ENCODE measurements around the gene STXBP4.

STXBP4 gene

DNA sequence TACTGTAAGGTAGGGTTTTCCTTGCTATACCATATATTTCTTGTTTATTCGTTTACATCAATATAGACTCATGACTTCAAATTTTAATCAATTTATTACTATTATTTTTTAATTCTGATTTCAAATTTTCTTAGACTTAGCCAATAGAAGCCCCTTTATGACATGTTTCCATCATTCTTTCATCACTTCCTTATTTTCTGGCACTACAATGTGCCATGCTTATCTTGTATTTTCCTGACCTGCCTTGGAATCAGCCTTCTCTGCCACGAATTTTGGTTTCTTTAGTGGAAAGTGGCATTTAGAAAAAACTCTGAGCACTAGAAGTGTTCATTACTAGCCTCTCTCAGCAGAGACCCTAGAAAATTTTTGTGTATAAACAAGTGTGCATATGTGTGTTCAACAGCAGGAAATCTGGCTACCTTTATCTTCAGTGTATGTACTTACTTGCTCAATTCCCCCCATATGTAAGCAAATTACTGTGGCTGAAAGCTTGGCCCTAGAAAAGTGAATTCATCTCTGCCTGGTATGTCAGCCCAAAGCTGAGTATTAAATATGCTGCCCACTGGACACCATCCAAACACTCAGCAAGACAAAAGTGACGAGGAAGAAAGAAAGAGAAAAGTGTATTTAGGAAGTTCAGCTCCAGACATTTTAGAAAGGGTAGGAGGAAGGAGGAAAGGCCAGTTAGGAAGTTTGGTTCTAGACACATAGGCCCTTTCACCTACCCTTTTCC lies 4.0 kb downstream of the STXBP4 start:
- no peak for DNase-seq

DNA sequence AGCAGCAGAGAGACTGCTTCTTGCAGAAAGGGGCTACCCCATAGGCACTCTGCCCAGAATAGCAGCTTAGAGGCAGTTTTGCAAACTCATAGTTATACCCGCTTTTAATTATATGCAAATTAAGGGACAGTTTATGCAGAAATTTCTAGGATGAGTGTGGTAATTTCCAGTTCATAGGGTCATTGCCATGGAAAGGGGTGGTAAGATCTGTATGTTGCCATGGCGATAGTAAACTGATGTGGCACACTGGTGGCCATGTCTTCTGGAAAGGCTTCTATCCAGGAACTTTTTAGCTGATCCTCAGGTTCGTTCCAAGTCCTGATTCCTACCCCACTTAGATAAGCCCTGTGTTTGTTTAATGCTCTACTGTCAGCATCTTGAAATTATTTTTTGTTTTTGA lies 6.2 kb downstream of the STXBP4 start:
- no peak for DNase-seq

DNA sequence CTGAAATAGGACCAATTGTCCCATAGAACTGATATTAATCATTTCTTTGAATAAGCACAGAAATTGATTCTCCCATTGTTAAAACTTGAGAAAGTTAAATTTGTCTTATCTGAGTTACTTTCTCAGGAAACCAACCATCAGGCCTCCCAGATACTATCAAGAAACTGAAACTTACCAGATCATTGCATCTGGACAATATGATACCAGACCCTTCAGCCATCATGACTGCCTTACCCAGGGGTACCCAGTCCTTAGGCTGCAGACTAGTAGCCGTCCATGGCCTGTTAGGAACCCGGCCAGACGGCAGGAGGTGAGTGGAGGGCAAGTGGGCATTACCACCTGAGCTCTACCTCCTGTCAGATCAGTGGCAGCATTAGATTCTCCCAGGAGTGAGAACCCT lies 7.8 kb downstream of the STXBP4 start:
- DNase-seq = no peak

DNA sequence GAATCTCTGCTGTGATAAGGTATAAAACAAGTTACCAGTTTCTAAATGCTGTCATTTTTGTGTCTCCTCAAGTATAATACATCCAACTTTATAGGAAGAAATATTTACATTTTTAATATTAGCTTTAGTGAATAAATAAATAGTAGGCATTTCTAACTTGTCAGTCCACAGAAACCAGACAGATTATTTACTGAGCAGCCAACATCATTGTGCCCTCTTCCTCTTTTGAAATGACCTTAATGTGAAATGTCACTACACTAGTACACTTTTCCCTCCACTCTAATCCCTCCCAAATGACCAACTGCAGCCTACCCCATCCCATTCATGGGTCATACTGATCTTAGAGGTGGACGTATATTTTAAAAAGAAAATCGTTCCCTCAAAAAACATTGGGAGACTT lies 9.2 kb downstream of the STXBP4 start:
- no peak for DNase-seq

DNA sequence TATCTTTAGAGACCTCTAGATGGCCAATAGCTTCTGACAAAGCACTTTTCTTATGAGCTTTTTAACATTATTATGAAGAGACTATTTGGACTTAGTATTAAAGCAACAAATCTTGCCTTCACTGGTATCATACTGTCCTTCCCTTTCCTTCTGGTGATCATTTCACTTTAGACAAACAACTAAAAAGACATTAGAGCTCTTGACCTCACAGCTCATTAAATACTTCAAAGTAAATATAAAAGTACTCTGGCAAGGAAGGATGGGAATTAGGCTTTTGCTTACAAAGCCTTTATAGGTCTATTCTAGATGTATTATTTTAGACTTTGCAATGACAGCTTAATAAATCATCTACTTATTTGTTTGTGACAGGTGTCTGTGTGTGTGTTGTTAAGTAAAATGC lies 11.1 kb downstream of the STXBP4 start:
- no peak for DNase-seq

DNA sequence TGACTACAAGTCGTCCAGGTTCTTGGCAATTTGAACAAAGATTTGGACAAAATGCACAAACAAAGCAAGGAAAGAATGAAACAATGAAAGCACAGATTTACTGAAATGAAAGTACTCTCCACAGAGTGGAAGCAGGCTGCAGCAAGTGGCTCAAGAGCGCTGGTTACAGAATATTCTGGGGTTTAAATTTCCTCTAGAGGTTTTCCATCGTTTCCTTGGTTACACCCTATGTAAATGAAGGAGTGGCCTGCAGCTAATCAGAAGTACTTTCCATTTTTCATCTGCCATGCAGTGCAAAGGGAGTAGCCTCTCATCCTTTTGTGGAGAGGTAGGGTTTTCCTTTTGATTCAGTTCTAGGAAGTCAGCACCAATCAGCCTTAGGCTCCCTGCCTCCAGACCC lies 11.8 kb downstream of the STXBP4 start:
- DNase-seq = no peak

DNA sequence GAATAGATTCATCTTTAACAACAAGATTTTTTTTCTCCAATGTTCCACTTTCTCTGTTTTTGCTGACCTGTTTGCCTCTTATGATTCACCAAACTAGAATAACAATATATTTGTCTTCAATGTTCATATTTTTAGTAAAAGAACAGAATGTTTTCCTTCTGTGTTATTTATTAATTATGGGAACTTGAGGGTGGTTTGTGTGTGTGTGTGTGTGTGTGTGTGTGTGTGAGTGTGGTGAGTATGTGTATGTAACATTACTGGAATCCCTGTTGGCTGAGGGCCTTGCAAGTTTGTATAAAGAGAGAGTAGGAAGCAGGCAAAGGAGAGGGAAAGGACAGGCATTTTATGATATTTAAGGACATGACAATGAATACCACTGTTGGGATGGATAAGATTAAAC lies 13.8 kb downstream of the STXBP4 start:
- DNase-seq = no peak

DNA sequence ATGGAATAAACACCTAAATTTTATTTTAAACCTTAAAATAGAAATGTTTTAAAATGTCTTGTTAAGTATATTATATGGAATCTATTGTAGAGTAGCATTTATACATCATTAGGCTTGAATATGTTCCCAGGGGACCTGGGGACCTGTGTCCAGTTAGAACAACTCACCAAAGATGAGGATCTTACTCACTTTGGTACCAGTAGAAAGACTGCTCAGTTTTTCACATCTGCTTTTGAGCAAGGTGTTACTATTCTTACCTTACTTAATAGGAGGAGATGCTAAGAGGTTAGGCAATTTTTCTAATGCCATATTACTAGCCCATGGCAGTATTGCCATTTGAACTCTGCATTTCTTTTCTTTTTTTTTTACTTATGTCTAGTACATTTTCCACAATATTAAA lies 14.7 kb downstream of the STXBP4 start:
- DNase-seq = no peak

DNA sequence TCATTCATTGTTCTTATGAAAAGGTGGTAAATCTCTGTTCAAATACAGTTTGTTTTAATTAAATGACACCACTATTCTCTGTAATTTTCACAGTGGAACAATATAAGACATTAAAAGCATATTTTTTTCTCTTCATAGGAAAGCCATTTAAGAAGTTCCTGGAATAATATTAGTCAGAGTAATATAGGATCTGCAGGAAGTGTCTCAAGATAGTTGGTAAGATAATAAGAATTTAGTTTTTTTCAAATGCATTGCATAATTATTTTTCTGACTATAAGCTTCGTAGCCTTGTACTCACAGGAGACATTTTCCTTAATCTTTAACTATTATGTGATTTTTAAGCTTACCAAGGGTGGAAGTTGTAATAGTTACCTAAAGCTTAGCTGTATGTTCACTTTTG lies 16.9 kb downstream of the STXBP4 start:
- no peak for DNase-seq

DNA sequence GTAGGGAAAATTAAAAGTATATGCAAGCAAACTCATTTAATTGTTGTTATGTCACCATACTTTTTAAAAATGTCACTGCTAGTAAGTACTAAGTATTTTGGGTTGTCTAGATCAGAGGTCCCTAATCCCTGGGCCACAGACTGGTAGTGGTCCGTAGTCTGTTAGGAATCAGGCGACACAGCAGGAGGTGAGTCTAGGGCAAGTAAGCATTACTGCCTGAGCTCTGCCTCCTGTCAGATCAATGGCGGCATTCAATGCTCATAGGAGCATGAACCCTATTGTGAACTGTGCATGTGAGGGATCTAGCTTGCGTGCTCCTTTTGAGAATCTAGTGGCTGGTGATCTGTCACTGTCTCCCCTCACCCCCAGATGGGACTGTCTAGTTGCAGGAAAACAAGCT lies 21.6 kb downstream of the STXBP4 start:
- no peak for DNase-seq

DNA sequence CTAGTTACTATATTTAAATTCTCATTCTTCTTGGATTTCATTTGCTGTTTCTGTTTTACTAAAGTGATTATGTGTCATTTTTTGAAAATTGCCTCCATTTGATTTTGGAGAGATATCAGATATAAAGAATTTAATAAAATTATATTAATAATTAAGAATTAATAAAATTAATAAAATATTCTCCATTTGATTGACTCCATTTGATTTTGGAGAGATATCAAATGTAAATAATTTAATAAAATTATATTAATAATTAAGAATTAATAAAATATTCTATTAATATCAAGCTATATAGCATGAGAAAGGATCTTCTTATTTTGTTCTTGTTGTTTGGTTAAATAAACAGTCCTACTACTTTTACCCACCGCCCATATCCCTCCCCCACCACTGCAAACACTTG lies 23.0 kb downstream of the STXBP4 start:
- no peak for DNase-seq

DNA sequence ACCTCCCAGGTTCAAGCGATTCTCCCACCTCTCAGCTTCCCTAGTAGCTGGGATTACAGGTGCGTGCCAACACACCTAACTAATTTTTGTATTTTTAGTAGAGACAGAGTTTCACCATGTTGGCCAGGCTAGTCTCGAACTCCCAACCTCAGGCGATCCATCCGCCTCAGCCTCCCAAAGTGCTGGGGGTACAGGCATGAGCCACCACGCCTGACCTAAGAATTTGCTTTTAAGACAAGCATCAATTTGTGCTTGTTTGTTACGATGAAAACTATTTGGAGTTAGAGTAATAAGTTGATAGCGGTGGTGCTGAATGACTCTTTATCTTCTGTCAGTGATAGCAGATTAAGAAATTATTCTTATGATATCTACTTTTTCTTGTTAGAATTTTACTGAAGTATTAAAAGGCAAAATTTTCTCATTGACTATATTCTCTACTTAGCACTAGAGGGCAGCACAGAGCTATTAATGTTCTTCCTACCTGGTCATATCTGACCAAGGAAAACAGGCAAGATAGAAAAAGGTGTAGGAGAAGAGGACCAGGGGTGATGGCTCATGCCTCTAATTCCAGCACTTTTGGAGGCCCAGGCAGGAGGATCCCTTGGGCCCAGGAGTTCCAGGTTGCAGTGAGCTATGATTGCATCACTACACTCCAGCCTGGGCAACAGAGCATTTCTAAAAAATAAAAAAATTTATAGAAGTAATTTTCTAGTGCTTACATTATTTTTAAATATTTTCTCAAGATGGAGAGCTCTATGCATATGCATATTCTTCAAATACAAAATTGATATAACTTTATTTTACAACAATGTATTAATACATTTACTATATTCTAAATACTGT lies 24.5 kb downstream of the STXBP4 start:
- peak in 1 of 2 experiments; percentile 1 for DNase-seq

DNA sequence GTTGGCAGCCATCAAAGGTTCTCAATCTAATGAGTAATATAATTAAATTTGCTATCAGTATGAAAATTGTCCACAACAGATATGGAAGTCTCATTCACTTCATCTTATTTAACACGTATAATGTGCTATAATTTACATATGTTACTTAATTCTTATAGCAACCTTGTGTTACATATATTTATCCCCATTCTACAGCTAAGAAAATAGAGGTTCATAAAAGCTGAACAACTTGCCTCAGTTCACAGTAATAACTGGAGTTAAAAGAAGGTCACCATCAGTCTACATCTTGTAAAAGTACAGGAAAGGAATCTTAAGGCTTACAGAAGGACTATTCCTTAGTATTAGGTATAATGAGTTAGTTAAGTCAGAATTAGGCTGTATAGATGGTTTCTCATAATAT lies 27.9 kb downstream of the STXBP4 start:
- DNase-seq = no peak

DNA sequence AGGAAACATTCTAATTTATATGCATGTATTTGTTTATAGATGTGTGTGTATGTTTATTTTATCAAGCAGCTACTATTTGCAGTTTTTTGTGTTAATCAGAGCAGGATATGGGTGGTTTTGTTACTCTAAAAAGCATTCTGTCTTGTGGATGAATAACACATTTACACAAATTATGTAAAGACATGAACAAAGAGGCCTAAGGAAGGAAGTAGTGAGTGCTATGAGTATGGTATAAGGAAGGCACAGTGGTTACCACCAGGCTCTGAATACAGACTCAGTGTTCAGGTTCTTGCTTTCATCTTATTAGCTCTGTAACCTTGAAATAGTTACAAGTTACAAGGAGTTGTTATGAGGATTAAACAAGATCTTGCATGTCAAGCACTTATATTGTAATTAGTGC lies 33.9 kb downstream of the STXBP4 start:
- no peak for DNase-seq

DNA sequence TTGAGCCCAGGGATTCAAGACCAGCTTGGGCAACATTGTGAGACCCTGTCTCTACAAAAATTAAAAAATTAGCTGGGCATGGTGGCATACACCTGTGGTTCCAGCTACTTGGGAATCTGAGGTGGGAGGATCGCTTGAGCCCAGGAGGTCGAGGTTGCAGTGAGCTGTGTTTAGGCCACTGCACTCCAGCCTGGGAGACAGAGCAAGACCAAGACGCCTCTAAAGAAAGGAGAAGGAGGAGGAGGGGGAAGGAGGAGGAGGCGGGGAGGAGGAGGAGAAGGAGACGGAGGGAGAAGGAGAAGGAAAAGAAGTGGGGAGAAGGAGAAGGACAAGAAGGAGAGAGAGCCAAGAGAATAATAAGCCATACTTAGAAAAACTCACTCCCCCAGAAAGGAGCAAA lies 35.9 kb downstream of the STXBP4 start:
- DNase-seq = no peak

DNA sequence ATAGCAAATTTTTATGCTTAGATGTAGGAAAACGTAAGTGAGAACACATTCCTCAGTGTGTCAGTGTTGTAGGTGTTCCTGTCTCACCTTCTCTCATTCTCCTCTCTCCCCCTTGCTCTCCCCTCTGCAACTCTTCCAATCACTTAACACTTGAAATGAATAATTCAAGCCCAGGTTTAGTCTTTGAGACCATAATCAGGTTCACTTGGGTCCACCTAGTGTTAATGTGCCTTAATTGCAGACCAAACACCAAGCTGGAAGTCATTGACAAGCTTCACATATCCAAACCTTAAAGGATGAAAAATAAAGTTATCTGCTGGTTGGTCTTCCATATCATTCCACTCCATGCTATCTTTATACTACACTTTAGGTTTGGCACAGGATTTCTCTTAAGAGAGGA lies 37.0 kb downstream of the STXBP4 start:
- DNase-seq = no peak

DNA sequence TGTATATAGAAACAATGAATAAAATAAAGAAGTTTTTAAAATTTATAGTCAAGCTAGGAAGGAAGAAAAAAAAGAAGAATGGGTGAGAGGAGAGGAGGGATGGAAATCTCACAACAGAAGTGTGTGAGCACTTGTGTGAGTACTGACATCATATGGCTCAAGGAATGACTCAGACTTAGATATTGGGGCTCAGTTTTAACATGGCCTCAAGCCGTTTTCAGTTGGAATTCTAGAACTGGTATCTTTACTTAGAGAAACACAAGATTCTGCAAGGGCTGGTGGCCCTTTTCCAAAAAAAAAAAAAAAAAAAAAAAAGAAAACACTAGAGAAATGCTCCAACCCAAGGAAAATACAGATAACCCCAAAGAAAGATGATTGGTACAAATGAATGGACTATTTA lies 55.1 kb downstream of the STXBP4 start:
- no peak for DNase-seq

DNA sequence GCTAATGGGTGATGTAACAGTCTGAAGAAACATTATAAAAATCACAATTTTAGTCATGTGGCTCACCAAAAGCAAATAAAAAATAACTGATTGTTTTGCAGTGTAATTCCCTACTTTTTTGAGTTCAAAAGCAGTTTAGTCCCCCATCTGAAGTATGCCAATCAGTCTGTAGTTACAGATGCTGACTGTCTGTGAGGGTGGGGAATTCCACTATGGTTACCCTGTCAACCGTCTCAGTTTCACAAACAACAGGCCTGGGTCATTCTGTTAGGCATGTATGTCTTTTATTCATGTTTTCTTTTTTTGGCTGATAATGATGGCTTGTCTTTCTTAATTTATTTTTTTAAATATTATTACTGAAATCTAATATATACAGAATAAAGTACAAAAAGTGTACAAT lies 69.3 kb downstream of the STXBP4 start:
- no peak for DNase-seq

DNA sequence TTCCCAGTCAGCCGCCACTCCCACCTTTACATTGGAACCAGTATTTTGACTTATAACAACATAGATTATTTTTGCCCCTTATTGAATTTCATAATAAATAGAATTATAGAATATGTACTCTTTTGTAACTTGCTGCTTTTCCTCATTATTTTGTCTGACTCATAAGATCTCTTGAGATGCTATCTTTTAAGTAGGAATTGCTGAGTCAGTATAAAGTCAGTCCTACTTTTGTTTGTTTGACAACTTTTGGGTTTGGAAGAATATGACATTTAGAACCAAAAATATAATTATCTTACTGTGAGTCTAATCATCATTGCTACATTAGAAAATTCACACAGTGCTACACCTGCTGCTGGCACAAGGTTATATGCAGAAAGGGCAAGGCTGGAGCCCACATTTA lies 69.7 kb downstream of the STXBP4 start:
- no peak for DNase-seq

DNA sequence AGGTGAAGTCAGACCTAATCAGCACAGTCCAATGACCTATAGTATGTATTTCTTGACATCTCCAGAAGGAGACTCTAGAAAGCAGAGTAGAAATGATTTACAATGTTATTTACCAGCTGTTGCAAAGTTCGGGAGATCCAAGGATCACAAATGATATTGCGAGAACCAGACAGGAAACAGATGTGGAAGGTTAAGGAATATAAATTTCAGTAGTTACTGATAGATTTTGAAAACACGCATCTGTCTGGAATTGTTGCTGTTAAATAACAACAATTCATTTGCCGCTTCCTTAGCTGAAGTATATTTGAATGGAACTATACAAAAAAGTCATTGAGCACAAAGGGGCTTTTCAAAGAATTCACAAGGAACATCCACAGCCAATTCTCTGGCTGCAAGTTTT lies 72.0 kb downstream of the STXBP4 start:
- no peak for DNase-seq

DNA sequence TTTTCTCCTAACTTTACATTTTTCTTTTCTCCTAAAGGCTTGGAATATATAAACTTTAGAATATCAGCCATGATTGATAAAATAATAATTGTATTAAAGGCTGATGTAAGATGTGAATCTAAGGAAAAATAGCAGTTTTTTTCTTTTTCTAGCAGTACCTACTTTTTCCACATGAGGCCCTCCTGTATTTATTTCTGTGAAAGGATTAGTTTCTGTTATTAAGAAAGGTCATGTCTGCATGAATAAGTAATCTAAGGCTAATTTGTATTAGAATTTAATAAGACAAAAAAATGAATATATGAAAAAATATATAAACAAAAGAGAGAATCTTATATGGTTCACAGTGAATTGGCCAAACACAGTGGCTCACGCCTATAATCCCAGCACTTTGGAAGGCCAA lies 85.3 kb downstream of the STXBP4 start:
- no peak for DNase-seq

DNA sequence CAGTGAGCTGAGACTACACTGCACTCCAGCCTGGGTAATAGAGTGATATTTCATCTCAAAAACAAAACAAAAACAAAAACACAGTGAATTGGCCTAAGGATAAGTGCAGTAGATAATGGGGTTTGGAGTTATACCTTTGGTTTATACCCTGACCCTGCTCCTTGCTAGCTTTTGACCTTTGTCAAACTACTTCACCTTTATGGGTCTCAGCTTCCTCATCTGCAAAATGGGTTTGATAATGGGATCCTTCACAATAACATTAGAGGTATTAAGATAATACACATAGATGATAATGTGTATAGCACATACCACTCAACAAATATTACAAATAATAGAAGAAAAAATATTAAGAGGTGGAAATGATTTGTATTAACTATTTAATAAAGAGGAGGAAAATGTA lies 85.9 kb downstream of the STXBP4 start:
- no peak for DNase-seq

DNA sequence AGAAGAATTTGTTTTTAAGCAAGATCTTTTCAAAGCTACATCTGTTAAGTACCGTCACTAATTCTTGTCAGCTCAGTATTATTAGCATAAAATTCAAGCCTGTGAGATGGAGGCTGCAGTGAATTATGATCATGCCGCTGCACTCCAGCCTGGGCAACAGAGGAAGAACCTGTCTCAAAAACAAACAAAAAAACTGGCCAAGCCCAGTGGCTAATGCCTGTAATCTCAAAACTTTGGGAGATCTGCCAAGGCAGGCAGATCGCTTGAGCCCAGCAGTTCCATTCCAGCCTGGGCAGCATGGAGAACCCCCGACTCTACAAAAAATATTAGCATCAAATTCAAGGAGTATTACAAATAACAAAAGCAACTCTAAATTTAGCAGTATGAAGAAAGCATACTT lies 88.0 kb downstream of the STXBP4 start:
- DNase-seq = no peak

DNA sequence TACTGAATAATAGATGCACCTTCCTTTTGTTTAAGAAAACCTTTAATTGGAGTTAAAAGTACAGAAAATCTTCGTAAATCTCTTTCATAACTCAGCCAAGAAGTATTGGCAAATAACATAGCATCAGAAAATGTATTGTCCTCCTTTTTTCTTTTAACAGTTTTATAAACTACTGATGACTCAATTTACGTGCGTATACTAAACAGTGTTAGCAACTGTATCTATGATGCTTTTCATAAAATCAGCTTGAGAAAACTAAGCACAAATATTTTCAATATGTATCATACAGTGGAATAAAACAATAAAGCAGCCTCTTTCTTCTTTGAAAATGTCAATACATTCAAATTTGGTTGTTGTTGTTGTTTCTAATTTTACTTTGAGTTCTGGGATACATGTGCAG lies 88.6 kb downstream of the STXBP4 start:
- no peak for DNase-seq

DNA sequence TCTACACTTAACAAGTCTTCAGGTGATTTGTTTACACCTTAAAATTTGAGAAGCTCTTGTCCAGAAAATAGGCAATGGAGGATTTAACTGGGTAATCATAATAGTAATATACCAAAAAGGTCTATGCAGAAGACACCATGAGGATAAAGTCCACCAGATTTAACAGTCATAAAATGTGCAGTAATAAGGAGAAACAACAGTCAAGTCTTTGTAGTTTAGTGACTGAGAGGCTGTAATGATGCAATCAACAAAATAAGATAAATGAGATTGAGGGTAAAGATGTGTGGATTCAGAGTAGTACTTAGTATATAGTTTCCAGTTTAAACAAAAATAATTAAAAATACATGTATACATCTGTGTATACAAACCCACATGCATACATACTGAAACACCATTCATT lies 91.2 kb downstream of the STXBP4 start:
- DNase-seq = no peak
